ENCODE measurements around the gene VPS13D. TPM values are rescaled to one million over a fixed set of nuclear protein-coding genes. Genes with fewer than 3 reads are reported as not detected.
A peak's percentile ranks its signal among the peaks of the same experiment; 100 is the strongest.

Gene VPS13D
- total and polyA plus RNA-seq, 10 of the 15 experiments (the other 5 are each of a cell fraction or from before 2014, with no cell fraction given): 1.4 to 16.9 (median 8.5) TPM

GRCh38 chr1:12435639-12436344 lies 206.0 kb downstream of the VPS13D start (continued):
- TF ChIP-seq ASH2L (IDR thresholded peaks at IDR 0.05; ENCODE audit: borderline replicate concordance, low read depth) (no peak), PKNOX1 (IDR thresholded peaks at IDR 0.05) (no peak)

GRCh38 chr1:12436345-12436658 lies 206.5 kb downstream of the VPS13D start:
- in situ Hi-C loops (cut with MboI): loop anchor here (5.0 kb wide), 1 partner anchor 49 kb away; no protein-coding TSS in a partner anchor
- Histone ChIP-seq H3K9ac (ENCODE audit: control insufficient read depth, insufficient read depth, low read length) (no peak overlapping the region; the same call in 1 of the 2 replicates), H3K27me3 (replicated peaks in 1 of 2; ENCODE audit: control insufficient read depth in 2 of 2, insufficient read depth in 2 of 2, low read length in 1 of 2) (no peaks in the 10 kb centered on the region), H3K4me3 (no peak overlapping the region), H3K4me2 (ENCODE audit: control insufficient read depth, insufficient read depth) (peak overlapping the region; percentile 65), H4K20me1 (ENCODE audit: control insufficient read depth, insufficient read depth) (peaks cover 9% of the 10 kb centered on the region; the same call in 1 of the 2 replicates), H3K79me2 (ENCODE audit: control insufficient read depth, insufficient read depth, low read length) (no peaks in the 10 kb centered on the region), H2AFZ (ENCODE audit: control insufficient read depth, low read depth, low read length) (no peak overlapping the region), H3K4me1 (ENCODE audit: control insufficient read depth, insufficient read depth, low read length) (peaks cover 42% of the 10 kb centered on the region), H3K36me3 (ENCODE audit: control insufficient read depth in 2 of 2, insufficient read depth in 2 of 2, low read length in 1 of 2) (no peaks in the 10 kb centered on the region), H3K27ac (ENCODE audit: control insufficient read depth, insufficient read depth) (no peak overlapping the region; the same call in 1 of the 2 replicates), H3K9me3 (replicated peaks; ENCODE audit: control insufficient read depth, insufficient read depth, low read length) (peaks cover 4% of the 10 kb centered on the region; the same call in 2 of the 3 replicates)
- FAIRE-seq (no peak), ATAC-seq (peak; percentile 3; the same call in 2 of the 3 replicates), DNase-seq (ENCODE audit: low read depth, low spot score) (no peak)
- POLR2A ChIA-PET: no interaction called here
- BruUV-seq (replicated peaks): no TSS peak
- SMC1A ChIA-PET (ENCODE audit: uncharacterized antibody, unreplicated experiment): interaction anchor here (0.6 to 7.5 kb wide), 7 partner anchors 12 to 395 kb away, joined by 3 to 74 read pairs (median 4); no protein-coding TSS in a partner anchor
- TF ChIP-seq MLLT1 (IDR thresholded peaks at IDR 0.05) (no peak), JUNB (IDR thresholded peaks at IDR 0.05) (peak; percentile 25; the same call in 1 of the 2 replicates), POLR2A (IDR thresholded peaks at IDR 0.05; ENCODE audit: low read depth, low read length) (no peak), ZNF384 (IDR thresholded peaks at IDR 0.05; ENCODE audit: borderline replicate concordance, low read depth, low read length) (no peak), PKNOX1 (IDR thresholded peaks at IDR 0.05) (no peak), RUNX3 (IDR thresholded peaks at IDR 0.05; ENCODE audit: low read length) (0 out of 2 replicates have a peak, but pooled peaks have one; percentile 3), HDGF (IDR thresholded peaks at IDR 0.05) (0 out of 2 replicates have a peak, but pooled peaks have one; percentile 21), ZBTB11 (CRISPR knock-in tag; IDR thresholded peaks at IDR 0.05) (no peak)
- 19% methylated on average over 2 of the region's 2 CpGs for WGBS (ENCODE audit: insufficient coverage, insufficient replicate concordance, low lambda C conversion rate, missing lambda C conversion rate)
- CTCF ChIA-PET: interaction anchor here (0.6 to 3.1 kb wide), 5 partner anchors 15 to 1288 kb away, joined by 3 to 10 read pairs (median 5); no protein-coding TSS in a partner anchor
- intact Hi-C loops (cut with micrococcal nuclease; ENCODE audit: unreplicated experiment): no loop called here
- RAD21 ChIA-PET (ENCODE audit: unreplicated experiment): interaction anchor here (1.0 to 2.6 kb wide), 3 partner anchors 14 to 181 kb away, joined by 4 to 14 read pairs (median 7); partner anchors contain the start of gene DHRS3
